Prostate gland (tissue), 2 donors: ENCODE data around the gene SH3GLB2. TPM values are rescaled to one million over a fixed set of nuclear protein-coding genes. Genes with fewer than 3 reads are reported as not detected.

Experiments
- DNase-seq: peaks from one replicate; pipeline ENCODE4 v3.0.0-alpha.2; 2019; ENCODE audit warnings: low spot score
- H3K27ac ChIP-seq, 2 donors: fragments of 200-600 bp; sonication (generic); 2 replicates each; pipeline ENCODE4 v1.5.1; 2017 to 2019
- H3K27me3 ChIP-seq: fragments of 200-600 bp; sonication (generic); replicated peaks from 2 replicates; pipeline ENCODE4 v1.5.1; 2019; ENCODE audit not compliant: insufficient read depth
- H3K36me3 ChIP-seq, 2 donors: fragments of 200-600 bp; sonication (generic); 1 replicate in 1 of 2; 2 replicates in 1 of 2; pipeline versions ENCODE4 v1.5.1 to v1.8.1; 2017 to 2019
- H3K4me1 ChIP-seq: fragments of 200-600 bp; sonication (generic); replicated peaks from 2 replicates; pipeline ENCODE4 v1.5.1; 2019
- H3K4me3 ChIP-seq, 2 donors: fragments of 200-600 bp; sonication (generic); 2 replicates each; pipeline ENCODE4 v1.5.1; 2017 to 2019
- H3K9me3 ChIP-seq: fragments of 200-600 bp; sonication (generic); 2 replicates; pipeline ENCODE4 v1.5.1; 2017
- POLR2A ChIP-seq: fragments of 450-650 bp; IDR thresholded peaks from one replicate; pipeline ENCODE4 v1.6.1; 2016; ENCODE audit warnings: antibody characterized with exemption, mild to moderate bottlenecking
- POLR2AphosphoS5 ChIP-seq: sonication (generic); formaldehyde crosslinking; IDR thresholded peaks from one replicate; pipeline ENCODE4 v1.6.1; 2017; ENCODE audit warnings: antibody characterized with exemption
- WGBS: methylation state at CpG from one replicate; pipeline ENCODE4 v1.1.5; 2018; 5-methylcytosine and 5-hydroxymethylcytosine counted together
- intact Hi-C: fragments of 100-400 bp; cut with DNase I; formaldehyde crosslinking; loops from one replicate; pipeline ENCODE4 v1.14.2; 2022
- total RNA-seq, 2 donors: library from RNA; depleted of rRNA; stranded (reverse); fragments of >200 nt; gene quantifications; one replicate each; pipeline ENCODE4 v1.1.0, GENCODE V29; 2016
- TF ChIP-seq, protein P1 (sequence below), 4 experiments: fragments of 200-600 bp in 2 of 4; fragments of 450-650 bp in 2 of 4; sonication (generic) in 2 of 4; IDR thresholded peaks; 1 replicate in 3 of 4; 2 replicates in 1 of 4; pipeline ENCODE4 v1.5.1; 2016 to 2019; ENCODE audit warnings: antibody characterized with exemption in 4 of 4, mild to moderate bottlenecking in 2 of 4, moderate library complexity in 2 of 4

Gene SH3GLB2
- total RNA-seq, 2 donors from 2014 or later: 113 to 178 TPM

DNA sequence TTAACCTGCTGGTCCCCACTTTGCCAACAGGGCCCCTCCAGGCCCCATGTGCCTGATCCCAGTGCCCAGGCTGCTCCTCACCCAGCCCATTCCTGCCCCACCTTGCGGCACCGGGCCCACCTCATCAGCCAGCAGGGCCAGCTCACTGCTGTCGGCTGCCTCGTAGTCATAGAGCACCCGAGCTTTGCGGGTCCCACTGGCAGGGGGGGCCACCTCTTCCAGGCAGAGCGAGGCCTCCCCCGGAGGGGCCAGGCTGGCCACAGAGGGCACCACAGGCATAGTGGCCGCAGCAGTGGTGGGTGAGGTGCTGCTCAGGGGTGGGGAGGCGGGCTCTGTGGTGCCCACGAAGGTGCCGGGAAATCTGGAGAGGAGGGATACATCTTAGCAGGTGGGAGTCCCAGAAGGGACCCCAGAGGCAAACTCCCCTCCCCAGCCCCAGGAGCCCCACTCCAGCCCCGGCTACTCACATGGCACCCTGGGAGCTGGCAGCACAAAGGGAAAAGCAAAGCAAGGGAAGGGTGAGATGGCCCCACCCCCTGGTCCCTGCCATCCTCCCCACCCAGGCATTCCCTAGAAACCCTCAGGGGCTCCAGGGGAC is 19.0 kb downstream of the SH3GLB2 start:
- Histone ChIP-seq H3K4me1 (no peaks in the 10 kb centered on the region), H3K9me3 (no peaks in the 10 kb centered on the region), H3K4me3 (no peak overlapping the region), H3K27me3 (no peaks in the 10 kb centered on the region), H3K36me3 (peaks cover 0 to 18% of the 10 kb centered on the region in 2 donors), H3K27ac (no peak overlapping the region)
- no peak for TF ChIP-seq POLR2AphosphoS5
- TF ChIP-seq, protein P1, sequence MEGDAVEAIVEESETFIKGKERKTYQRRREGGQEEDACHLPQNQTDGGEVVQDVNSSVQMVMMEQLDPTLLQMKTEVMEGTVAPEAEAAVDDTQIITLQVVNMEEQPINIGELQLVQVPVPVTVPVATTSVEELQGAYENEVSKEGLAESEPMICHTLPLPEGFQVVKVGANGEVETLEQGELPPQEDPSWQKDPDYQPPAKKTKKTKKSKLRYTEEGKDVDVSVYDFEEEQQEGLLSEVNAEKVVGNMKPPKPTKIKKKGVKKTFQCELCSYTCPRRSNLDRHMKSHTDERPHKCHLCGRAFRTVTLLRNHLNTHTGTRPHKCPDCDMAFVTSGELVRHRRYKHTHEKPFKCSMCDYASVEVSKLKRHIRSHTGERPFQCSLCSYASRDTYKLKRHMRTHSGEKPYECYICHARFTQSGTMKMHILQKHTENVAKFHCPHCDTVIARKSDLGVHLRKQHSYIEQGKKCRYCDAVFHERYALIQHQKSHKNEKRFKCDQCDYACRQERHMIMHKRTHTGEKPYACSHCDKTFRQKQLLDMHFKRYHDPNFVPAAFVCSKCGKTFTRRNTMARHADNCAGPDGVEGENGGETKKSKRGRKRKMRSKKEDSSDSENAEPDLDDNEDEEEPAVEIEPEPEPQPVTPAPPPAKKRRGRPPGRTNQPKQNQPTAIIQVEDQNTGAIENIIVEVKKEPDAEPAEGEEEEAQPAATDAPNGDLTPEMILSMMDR (IDR thresholded peaks at IDR 0.05): no peak
- no peak for TF ChIP-seq POLR2A
- 83% methylated on average over 13 of the region's 13 CpGs for WGBS
- intact Hi-C loops: no loop called here
- DNase-seq: no peak

DNA sequence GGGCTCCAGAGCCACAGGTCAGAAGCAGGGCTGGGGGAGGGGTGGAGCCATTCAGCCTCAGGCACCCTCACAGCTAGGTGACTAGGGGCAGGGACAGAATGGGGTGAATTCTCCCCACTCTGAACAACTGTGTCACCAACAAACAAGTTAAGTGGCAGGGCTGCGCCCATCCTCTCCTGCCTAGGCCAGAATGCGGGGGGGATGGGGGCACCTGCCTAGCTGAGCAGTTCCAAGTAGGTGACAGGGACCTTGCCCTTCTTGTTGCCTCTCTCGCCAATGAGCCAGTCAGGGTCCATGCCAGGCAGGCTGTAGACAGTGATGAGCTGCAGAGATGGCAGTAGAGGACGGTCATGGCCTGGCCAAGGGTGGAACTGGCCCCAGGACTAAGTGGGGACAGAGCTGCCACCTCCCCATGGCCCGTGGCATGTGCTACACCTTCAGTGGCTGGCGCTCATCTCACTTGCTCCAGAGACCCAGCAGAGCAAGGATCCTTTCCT is 19.6 kb downstream of the SH3GLB2 start:
- Histone ChIP-seq H3K27me3 (no peaks in the 10 kb centered on the region), H3K9me3 (no peaks in the 10 kb centered on the region), H3K27ac (no peak overlapping the region), H3K4me1 (no peaks in the 10 kb centered on the region), H3K36me3 (peaks cover 0 to 13% of the 10 kb centered on the region in 2 donors), H3K4me3 (no peak overlapping the region)
- intact Hi-C loops: no loop called here
- TF ChIP-seq, protein P1 (IDR thresholded peaks at IDR 0.05): no peak
- TF ChIP-seq POLR2AphosphoS5: no peak
- TF ChIP-seq POLR2A: no peak
- DNase-seq: no peak
- 84% methylated on average over 6 of the region's 6 CpGs for WGBS

DNA sequence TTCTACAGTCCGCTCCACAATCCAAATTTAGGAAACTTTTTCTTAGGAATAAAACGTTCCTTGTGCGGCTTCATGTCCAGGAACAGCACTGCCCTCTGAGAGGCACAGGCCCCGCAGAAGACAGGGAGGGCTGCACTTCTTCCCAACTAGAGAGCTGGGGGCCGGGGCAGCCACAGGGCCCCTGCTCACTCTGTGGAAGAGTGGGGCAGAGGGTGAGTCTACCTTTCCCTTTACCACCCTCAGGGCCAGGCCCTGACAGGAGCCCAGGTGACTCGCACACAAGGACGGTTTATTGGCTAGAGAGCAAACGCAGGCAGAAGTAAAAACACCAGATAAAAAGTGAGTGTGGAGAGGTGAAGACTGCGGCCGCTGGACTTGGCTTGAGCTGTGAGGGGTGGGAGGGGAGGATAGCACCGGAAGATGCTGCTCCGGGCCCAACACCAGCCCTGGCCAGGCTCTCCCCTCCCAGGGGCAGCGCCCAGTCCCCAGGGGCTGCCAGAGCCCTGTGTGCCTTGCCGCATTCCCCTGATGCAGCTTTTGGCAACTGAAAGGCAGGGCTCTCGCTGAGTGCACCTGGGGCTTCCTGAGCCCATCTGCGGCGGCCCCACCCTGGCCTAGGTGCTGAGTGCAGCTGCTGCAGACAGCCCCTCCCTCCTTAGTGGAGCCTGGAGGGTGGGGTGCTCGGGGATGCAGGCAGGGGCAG is 20.2 kb downstream of the SH3GLB2 start:
- 63% methylated on average over 18 of the region's 18 CpGs for WGBS
- no peak overlapping the region for H3K4me3 ChIP-seq
- intact Hi-C loops: no loop called here
- TF ChIP-seq POLR2AphosphoS5: no peak
- H3K9me3 ChIP-seq: no peaks in the 10 kb centered on the region
- no peak for DNase-seq
- peaks cover 0 to 7% of the 10 kb centered on the region in 2 donors for H3K36me3 ChIP-seq
- no peaks in the 10 kb centered on the region for H3K4me1 ChIP-seq
- no peak overlapping the region for H3K27ac ChIP-seq
- H3K27me3 ChIP-seq: no peaks in the 10 kb centered on the region

DNA sequence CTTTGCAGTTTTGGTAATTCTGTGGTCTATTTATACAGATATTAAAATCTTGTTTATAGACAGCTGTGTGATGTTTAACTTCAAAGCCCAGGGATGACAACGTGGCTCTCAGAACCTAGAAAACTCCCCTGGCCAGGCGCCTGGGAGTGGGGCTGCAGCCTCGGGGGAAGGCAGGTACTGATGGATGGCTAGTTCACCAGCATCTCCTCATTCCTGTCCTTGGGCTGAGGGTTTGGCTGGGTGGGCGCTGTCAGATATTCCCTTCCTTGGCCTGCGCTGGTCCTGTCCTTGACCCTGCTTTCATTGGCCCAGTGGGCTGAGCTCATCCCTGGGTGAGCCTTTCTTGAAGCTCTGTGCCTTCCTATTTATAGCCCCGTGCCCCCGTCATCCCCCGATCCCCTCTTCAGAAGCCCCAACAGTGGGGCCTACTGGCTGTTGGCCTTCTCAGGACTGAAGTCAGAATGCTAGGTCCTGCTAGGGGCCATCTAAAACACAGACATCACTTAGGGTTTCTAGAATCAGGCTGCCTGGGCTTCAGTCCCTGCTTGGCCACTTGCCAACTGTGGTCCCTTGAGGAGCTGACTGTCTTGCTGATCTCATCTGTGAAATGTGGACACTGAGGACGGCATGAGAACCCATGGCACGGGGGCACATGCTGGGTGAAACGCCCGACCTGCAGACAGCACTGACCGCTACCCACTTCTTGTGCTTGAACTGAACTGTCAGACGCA is 20.9 kb downstream of the SH3GLB2 start:
- no peaks in the 10 kb centered on the region for H3K36me3 ChIP-seq
- no peak for DNase-seq
- no peaks in the 10 kb centered on the region for H3K4me1 ChIP-seq
- 74% methylated on average over 14 of the region's 14 CpGs for WGBS
- peak overlapping the region; percentile 13 to 40 for H3K27ac ChIP-seq
- no peaks in the 10 kb centered on the region for H3K9me3 ChIP-seq
- H3K4me3 ChIP-seq: no peak overlapping the region
- no peak for TF ChIP-seq POLR2A
- no peak for TF ChIP-seq POLR2AphosphoS5
- TF ChIP-seq, protein P1 (IDR thresholded peaks at IDR 0.05): no peak
- intact Hi-C loops: no loop called here
- H3K27me3 ChIP-seq: no peaks in the 10 kb centered on the region

DNA sequence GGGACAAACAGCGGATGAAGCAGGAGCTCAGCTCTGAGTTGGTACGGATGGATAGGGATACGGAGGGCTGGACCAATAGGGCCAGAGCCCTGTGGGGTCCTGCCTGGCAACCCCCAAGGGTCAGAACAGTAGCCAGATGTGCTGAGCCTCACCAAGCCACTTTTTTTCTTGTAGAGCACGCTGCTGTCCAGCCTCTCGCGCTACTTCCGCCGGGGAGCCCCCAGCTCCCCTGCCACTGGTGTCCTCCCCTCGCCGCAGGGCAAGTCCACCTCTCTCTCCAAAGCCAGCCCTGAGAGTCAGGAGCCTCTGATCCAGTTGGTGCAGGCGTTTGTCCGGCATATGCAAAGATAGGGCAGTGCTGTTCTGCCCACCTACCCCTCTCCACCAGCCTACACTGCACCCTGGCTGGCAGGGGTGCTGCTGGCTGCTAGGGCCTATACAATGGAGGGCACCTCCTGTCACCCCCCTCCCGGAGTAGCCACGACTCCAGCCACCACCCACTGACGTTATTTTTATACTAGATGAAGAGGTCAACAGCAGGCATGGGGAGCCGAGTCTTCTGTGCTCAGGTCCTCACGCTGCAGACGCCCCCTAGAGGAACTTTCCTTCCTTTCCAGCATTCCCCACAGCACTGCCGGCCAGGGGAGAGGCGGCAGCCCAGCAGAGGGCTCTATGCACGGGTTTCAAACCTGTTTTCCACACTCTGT is 21.6 kb downstream of the SH3GLB2 start:
- H3K27ac ChIP-seq: peak overlapping the region; percentile 13 to 40
- DNase-seq: peak; percentile 66
- TF ChIP-seq POLR2A: no peak
- TF ChIP-seq POLR2AphosphoS5: peak; percentile 36
- TF ChIP-seq, protein P1 (IDR thresholded peaks at IDR 0.05): peak; percentile 34 to 83 (median 68)
- no peaks in the 10 kb centered on the region for H3K4me1 ChIP-seq
- H3K9me3 ChIP-seq: no peaks in the 10 kb centered on the region
- WGBS: 56% methylated on average over 21 of the region's 21 CpGs
- intact Hi-C loops: no loop called here
- peaks cover 0 to 4% of the 10 kb centered on the region in 2 donors for H3K36me3 ChIP-seq
- no peak overlapping the region for H3K4me3 ChIP-seq
- H3K27me3 ChIP-seq: no peaks in the 10 kb centered on the region
